ENCODE data around the gene GP9.

Gene GP9

DNA sequence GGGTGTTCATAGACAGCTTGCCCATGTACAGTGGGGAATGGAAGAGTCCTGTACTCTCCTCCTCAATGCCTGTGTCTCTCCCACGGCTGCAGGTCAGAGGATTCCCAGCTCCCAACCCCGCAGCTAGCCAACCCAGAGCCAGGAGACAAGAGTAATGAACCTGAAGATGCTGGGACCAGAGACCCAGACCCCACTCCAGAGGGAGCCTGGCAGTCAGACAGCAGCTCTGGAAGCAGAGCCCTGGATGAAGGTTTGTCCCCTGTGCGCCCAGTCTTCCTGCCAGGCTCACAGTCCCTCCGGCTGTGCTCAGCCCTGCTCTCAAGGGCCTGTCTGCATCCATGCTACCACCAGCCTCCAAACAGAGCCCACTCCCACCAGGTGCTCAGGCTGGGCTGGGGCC is 30.0 kb upstream of the GP9 start:
- DNase-seq: no peak

DNA sequence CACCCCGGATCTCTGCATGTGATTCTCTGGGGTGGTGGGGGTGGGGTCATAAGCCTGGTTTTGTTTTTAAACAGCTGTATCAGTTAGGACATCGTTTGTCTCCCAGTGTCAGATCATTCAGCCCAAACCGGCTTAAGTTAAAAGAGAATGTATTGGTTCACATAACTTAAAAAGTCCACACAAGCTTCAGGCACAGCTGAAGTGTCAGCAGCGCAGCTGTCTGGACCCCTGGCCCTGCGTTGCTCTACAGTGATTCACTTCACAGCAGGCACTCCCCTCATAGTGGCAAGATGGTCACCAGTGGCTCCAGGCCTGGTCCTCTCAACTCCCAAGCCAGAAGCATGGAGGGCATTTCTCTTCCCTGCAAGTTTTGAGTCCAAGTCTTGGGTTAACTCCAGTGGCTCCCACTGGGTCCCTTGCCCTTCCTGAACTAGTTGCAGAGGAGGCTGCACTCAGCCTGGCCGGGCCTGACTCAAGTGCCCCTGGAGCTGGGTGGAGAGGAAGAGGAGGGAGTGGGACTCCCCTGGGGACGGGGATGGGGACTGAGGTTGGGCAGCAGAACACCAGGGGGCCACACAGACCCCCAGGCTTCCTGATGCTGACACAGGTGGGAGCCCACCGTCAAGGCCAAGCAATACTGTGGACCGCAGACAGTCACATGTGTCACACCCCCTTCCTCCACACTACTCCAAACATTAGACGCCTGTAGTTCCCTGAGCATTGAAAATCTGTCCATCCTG is 28.9 kb upstream of the GP9 start:
- no peak for DNase-seq

DNA sequence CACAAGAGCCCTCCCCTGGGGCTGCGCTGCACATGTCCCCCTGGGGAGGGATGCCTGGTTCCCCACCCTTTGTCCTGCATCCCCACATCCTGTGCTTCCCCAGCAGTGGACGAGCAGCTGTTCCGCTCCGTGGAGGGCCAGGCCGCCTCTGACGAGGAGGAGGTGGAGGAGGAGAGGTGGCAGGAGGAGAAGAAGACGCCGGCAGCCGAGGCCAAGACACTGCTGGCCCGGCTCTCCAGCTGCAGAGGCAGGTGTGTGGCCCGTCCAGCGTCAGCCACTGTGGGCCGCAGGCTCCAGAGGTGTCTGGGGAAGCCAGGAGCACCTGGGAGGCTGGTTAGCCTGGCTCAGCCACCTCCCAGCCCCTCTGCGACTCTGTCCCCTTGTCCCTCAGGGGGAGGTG is 27.9 kb upstream of the GP9 start:
- DNase-seq: no peak

DNA sequence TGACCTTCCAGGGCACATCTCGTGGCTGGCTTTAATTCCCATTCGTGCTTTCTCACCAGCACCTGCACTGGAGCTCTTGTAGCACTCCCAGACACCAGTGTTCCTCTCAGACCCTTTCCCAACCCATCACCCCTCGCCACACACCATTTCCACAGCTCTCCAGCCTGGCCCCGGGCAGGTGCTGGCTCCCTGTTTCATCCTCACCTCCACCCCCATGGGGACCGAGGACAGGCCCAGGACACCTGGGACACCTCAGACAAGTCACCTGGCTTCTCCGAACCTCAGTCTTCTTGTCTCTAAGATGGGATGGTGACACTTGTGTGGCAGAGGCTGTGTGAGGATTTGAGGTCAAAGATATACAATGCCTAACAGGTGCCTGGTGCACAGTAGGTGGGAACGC is 27.4 kb upstream of the GP9 start:
- no peak for DNase-seq

DNA sequence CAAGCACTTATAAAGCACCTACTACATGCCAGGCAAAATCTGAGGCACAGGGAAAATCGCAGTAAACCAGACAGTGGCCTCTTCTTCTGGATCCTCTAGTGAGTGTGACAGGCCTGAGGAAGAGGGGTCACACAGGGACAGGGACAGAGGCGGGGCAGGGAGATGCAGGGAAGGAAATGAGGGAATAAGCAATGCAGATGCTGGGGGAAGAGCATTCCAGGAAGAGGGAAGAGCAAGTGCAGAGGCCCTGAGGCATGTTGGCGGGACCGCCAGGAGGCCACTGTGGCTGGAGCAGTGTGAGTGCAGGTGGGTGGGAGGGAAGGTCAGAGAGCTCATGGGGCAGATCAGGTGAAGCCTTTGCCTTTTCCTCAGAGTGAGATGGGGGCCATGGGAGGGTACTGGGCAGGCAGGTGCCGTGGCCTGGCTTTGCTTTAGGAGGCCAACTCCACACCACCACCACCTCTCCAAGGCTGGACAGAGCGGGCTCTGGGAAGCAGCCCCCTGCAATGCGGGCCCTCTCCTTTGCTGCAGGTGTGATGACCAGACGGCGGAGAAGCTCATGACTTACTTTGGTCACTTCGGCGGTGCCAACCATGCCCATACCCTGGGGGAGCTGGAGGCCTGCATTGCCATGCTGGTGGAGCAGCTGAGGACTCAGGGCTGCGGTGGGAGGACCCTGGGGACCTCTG is 26.8 kb upstream of the GP9 start:
- no peak for DNase-seq

DNA sequence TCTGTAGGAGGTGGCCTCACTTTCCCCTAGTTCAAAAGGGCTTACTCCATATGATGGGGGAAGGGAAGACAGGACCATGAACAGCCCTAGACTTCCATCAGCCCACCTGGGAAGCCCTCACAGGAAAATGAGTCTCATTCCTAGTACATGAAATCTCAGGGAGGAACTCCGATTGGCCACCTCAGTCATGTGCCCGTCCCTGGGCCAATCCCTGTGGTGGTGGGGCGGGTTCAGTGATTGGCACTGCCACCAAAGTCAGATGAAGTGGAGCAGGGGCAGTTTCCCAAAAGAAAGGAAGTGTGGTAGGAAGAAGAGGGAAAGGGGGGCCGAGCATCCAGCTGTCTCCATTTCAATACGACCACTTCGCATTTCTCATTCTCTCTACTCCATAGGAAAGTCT is 25.9 kb upstream of the GP9 start:
- no peak for DNase-seq

DNA sequence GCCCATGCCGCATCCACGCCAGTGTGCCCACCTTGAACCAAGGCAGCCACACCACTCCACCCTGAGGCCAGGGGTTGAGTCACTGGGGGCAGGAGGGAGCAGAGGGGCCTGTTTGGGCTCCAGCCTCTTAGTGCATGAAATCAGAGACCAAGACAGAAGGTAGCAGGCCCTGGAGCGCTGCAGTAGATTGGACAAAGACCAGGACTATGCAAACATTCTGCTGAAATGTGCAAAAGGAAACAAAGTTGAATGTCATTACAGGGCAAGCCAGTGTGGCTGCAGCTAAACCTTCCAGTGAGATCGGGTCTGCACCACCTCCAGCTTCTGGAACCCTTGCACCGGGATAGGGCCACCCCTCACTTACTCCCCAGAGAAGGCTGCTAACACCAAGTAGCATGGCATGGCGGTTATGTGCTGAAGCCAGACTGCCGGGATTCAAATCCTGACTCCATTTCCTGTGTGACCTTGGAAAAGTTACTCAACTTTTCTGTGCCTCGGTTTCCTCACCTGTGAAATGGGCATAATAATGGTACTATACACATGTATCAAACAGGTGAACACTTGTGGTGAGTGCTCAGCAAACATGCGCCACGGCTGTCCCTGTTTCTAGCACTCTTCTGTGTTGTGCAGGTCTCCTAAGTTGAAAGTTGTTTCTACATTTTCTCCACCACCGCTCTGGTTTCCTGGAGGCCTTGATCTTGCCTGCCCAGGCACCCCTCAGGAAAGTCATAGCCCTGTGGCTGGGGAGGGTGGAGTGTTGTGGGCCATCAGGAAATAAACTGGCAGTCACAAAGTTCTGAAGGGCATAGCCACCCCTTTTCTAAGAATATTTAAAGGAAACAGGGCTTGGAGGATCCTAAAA is 25.0 kb upstream of the GP9 start:
- DNase-seq: no peak

DNA sequence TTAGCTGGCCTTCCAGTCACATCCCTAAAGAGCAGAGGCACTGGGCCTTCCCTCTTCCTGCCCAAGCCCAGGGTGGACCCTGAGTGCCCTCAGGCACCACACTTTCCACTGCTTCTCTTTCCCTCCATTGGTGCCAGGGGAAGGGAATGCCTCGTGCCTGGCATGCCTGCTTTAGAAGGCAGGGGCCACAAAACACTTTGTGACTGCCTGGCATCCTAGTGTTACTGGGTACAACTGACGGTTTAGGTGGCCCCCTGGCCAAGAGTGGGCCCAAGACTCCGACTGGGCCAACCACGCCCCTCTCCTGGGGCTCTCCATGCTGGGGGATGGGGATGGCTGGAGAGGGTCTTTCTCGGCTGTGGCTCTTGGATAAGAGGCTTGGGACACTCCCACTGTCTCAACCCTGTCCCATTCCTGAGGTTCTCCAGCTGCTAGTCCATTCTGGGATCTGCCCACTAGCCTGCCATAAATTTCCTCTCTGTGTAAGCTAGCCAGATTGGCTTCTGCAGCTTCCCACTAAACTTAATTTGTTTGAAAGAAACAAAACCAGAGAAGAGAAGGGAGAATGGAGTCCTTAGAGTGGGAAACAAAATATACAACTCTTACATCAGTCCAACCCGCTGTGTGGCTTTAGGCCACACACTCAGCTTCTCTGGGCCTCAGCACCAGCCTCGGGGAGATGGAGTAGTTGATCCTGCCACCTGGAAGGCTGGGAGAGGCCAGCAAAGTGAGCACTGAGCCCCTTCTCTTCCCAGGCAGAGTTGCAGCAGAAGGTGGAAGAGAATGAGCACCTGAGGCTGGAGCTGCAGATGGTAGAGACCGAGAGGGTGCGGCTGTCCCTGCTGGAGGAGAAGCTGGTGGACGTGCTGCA is 24.1 kb upstream of the GP9 start:
- DNase-seq: no peak

DNA sequence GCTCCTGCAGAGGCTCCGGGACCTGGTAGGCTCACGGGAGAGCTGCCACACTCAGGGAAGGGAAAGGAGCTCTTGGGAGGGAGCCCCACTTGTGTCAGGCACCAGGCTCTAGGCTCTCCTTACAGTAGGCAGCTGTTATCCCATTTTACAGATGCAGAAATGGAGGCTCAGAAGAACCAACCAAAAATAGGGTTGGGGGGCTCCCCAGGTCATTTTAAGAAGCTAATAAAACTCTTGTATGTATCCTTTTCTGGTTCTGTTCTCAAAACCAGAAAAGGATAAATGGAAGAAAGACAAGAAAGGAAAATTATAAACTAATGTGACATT is 23.5 kb upstream of the GP9 start:
- no peak for DNase-seq

DNA sequence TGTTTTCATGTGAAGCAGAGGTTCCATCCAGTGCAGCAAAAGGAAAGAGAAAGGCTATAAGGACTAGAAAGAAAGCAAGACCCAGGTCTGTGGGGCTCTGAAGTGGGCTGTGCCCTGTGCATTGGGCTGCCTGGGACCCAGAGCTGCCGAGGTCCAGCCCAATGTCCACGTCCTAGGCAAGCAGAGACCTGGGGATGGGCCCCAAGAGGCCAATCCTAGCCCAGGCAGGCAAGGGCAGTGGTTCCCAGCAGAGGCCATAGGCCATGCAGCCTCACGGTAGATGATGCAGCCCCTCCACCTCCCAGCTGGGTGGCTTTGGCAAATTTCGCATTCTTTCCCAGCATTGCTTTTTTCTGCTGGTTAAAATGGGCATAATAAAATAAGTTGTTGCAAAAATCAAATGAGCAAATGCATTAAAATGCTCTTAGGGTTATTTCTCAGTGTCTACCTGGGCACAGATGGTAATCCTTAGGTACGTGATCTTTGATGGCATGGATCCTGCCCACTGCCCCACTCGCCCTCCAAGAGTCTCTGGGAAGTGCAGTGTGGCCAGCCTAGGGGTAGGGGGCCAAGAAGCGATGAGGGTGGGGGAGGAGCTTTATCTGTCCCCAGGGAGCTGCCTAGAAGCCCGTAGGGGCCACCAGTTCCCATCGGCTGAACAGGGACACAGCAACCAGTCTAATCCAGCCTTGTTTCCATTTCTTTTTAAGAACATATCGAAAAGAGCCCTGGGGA is 22.3 kb upstream of the GP9 start:
- DNase-seq: no peak

DNA sequence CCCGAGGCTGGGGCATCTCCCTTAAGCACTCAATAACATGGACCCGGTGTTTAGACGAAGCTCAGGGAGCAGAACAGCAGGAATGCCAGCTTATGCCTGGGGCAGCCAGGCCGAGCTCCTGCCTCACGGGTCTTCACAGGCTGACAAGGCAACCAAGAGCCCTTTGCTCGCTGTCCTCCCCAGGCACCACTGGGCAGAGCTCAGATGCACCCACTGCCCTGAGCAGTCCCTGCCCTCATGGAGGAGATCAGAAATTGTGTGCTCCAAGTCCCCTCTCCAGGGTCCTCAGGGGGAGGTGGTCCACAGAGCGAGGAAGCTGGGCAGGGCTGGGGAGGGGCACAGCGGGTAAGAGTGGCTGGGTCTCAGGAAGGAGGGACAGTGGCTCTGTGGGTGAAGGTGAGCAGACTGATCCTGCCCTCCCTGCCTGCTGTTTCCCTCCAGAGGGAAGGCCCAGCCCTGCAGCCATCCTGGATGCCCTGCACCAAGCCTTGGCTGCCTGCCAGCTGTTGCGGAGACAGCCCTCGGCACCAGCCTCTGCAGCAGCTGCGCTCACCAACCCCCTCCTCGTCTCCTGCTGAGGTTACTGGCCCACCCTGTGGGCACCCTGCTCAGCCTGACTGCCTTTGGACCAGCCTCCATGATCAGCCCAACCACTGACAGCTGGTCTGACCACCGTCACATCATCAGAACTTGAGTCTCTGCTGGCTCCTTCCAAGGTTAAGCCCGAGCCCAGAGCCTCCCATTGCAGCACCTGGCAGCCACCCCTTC is 21.1 kb upstream of the GP9 start:
- no peak for DNase-seq

DNA sequence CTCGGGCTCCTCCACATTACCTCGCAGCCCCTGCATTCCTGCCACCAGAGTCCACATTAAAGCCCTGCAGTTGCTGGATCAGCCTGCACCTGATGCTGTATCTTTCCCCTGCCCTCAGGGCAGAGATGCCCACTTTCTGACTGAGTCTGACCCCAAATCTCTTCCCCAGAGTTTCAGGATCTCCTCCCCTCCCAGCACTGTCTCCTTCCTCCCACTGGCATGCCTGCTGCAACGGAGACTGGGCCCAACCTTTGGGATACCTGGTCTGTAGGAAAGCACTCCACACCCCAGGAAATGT is 20.6 kb upstream of the GP9 start:
- DNase-seq: no peak

DNA sequence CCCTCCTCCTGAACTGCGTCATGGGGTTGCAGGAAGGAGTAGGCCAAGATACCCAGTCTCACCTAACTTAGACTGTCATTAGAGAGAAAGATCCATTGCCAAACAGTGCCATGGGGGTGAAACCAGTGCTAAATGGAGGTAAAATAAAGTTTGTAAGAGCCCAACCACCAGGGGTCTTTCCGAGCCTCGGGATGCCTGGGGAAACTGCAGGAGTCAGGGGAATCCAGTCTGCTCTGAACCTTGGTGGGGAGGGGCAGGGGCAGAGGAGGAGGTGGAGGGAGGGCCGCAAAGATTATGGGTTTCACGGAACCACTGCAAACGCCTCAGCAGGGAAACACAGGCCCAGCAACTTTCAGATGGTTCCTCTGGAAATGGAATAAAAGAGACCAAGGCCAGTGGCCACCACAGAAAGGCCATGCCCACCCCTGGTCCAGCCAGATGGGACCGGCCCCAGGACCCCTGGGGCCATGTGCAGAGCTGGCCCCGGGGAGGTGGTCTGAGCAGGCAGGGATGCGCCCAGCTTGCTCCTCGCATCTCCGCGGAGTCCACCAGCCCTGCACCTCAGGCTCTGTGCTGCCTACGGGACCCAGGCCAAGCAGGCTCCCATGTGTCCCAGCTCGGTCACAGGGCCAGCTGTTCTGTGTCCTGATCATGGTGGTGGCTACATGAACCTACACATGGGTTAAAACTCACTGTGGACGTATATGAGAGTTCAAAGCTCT is 19.8 kb upstream of the GP9 start:
- no peak for DNase-seq

DNA sequence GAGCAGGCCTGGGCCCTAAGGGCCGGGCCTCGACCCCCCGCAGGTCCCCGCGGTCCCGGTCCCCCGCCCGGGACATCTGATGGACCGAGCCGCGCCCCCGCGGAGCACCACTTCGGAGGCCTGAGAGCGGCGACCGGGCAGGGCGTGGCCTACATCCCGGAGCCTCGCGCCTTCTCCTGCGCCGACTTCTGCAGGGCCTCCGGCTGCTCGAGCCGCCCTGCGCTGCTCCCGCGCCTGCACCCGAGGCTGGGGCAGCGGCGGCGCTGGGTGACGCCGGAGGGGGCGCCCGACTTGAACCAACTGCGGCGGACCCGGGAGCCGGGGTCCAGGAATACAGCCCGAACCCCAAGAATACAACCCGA is 14.9 kb upstream of the GP9 start:
- DNase-seq: peak; percentile 41

DNA sequence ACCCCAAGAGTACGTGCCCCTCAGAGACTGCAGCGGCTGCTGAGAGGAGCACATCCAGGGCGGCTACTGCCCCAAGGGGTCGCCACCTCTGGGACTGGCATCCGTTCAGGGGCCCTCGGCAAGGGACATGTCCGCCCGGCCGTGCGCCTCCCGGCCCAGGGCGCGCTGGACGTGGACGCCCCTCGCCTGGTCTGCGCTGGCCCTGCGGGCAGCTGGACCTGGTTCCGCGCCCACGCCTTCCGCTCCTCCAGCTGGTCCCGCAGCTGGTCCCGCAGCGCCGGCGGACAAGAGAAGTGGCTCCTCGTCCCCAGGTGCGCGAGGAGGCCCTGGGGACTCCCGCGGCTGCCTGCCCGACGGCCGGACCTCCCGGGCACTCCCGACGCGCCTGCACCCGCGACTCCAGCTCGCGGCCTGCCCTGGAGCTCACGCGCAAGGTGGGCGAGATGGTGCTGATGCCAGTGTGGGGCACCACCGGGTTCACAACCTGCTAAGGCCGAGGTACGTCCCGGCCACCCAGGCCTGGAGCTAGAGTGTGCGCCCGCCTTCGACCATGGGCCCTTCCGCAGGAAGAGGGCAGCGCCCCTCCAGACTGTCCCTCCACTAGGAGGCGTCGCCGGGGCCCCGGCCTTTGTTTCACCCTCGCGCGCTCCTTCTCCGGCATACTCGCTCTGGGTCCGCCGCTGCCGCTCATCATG is 14.4 kb upstream of the GP9 start:
- DNase-seq: no peak

DNA sequence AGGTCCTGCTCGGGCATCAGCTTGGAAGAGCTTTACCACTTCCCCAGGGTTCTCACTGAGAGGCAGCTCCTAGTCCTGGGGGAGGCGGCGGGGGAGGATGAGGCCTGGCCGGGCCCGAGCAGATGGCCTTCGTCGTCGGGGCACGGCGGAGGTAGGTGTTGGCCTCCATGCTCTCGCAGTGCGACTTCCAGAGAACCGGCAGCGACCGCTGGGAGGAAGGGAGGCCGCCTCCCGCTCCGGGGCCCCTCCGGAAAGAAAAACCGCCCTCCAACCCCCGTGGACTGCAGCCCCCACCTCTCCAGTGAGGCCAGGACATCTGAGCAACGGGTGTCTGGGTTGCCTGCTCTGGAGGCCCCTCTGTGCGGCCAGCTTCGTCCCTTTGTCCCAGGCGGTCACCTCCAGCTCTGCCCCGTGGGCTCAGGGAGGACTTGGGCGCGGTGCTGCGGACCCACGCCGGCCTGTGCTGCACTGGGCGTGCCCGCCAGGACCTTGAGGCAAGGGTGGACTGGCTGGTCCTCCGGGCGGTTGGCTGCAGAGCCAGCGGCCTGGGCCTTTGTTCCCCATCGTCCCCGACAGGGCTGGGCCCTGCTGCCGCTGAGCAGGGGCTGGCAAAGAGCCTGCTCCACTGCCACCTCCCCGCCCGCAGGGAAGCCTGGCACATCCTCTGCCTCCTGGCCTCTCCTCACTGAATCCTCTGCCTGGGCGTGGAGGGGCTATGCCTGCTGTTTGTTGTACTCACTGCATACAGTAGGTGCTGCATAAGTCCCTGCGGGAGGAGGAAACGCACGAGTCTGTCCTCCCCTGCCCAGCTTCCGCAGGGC is 13.6 kb upstream of the GP9 start:
- no peak for DNase-seq

DNA sequence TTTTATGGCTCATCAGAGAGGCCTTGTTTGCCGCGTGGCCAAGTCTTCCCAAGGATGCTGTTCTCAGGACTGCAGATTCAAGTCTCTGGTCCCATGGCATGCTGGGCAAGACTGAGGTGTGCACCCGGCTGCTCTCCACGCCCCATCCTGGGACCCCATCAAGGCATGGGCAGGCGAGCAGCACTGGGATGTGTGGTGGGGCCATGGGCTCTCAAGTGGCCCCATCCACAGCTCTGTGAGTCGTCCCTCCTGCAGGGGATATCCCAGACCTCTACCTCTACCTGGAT is 13.1 kb upstream of the GP9 start:
- DNase-seq: no peak

DNA sequence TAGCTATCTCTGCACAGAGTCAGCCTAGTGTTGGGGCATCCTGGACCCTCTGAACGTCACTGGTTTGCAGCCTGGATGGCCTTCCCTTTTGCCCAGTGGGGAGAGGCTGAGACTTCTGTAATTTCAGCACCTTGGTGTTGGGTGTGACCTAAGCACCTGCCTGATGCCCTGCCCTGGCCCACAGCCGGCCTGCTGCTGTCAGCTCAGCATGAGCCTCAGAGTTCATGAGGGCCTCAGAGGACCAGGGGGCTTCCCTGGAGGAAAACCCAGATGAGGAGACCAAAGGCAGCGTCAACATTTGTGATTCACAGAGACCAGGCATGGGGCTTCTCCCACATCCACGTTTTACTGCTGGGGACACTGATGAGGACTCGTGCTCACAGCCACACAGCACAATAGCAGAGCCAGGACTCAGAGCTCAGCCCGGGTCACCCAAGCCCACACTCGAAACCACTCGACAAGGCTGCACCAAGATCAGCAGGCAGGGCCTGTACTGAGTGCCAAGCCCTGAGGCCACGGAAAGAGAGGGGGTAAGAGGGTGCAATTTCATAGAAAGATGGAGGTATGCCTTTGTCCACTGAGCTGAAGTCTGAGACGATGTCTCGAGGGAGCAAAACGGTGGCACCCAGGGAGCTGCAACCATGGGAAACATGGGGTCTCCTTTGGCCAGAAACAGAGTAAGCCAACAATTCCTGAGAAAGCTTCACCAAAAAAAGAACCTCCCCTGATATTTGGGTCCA is 9.9 kb upstream of the GP9 start:
- DNase-seq: no peak

DNA sequence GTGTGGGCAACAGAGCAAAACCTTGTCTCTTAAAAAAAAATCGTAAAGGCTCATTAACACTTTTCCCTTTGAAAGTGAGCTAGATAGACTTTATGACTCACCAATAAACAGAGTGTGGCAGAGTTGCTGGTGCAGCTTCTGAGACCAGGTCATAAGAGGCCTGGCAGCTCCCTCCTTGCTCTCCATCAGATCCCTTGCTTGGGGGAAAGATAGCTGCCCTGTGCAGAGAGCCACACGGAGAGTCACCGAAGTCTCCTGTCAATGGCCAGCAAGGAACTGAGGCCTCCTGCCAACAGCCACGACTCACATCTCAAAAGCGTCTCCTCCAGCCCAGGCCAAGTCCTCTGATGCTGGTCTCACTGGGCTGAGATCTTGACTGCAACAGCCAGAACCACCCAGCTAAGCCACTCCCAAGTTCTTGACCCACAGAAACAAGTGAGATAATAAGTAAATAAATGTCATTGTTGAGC is 8.7 kb upstream of the GP9 start:
- no peak for DNase-seq
